HEK293T (cell line): ENCODE results near the gene LGMN.

Source experiments
- ARNT ChIP-seq: fragments of 450-650 bp; IDR thresholded peaks from 2 replicates; pipeline ENCODE4 v1.6.1; 2017; ENCODE audit warnings: mild to moderate bottlenecking
- BHLHE40 ChIP-seq: fragments of 450-650 bp; IDR thresholded peaks from 2 replicates; pipeline ENCODE4 v1.6.1; 2016; ENCODE audit warnings: mild to moderate bottlenecking, moderate library complexity, borderline replicate concordance
- ELF4 ChIP-seq: fragments of 450-650 bp; IDR thresholded peaks from 2 replicates; pipeline ENCODE4 v1.6.1; 2017; ENCODE audit warnings: antibody characterized with exemption
- FOXA1 ChIP-seq: fragments of 450-650 bp; IDR thresholded peaks from 2 replicates; pipeline ENCODE4 v1.6.1; 2016; ENCODE audit warnings: mild to moderate bottlenecking
- FOXM1 ChIP-seq: fragments of 450-650 bp; IDR thresholded peaks from 2 replicates; pipeline ENCODE4 v1.6.1; 2017; ENCODE audit warnings: mild to moderate bottlenecking, borderline replicate concordance
- HDGF ChIP-seq: fragments of 450-650 bp; IDR thresholded peaks from 2 replicates; pipeline ENCODE4 v1.6.1; 2017; ENCODE audit warnings: antibody characterized with exemption, borderline replicate concordance
- PKNOX1 ChIP-seq: fragments of 450-650 bp; IDR thresholded peaks from 2 replicates; pipeline ENCODE4 v1.6.1; 2016
- SP1 ChIP-seq: fragments of 450-650 bp; IDR thresholded peaks from 2 replicates; pipeline ENCODE4 v1.6.1; 2017
- ZNF384 ChIP-seq: fragments of 450-650 bp; IDR thresholded peaks from 2 replicates; pipeline ENCODE4 v1.6.1; 2016

GRCh38 chr14:92759679-92760523 is 11.5 kb upstream of the LGMN start:
- no peak for TF ChIP-seq FOXA1
- no peak for TF ChIP-seq SP1
- TF ChIP-seq BHLHE40: no peak
- no peak for TF ChIP-seq PKNOX1
- TF ChIP-seq ELF4: no peak
- TF ChIP-seq ARNT: no peak
- TF ChIP-seq ZNF384: no peak
- no peak for TF ChIP-seq FOXM1
- no peak for TF ChIP-seq HDGF
